ENCODE data around the gene LMF2.
"Not testable (repeated sequence)": the region's sequence is repeated elsewhere in the genome, so short reads cannot be mapped to it uniquely, and the experiment has no call there.

Gene LMF2

DNA sequence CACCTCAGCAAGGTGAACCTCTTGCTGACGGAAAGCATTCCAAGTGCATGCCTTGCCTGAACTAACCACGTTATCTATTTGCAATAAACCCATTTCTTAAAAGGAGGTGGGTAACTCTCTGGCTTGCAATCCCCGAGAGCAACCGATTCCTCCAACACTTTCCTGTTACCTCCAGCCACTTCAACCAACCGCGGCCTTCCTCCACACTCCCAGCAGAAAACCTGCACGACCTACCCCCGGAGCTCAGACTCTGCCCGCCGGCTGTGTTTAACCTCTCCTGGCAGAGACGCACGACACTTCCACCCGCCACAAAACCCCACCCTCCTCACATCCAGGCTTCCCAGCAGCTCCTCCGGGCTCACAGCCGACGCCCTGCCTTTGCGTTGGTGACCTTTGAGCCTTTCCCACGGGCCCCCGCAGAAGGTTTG, 17.2 kb upstream of the LMF2 start:
- in situ Hi-C loops (cut with HindIII; ENCODE audit: low sequenced_read_pairs), result no loop called here

- in situ Hi-C loops (cut with HindIII; ENCODE audit: low sequenced_read_pairs), result no loop called here
These were observed 16.5 kb upstream of the LMF2 start for GRCh38 chr22:50523806-50524675.

DNA sequence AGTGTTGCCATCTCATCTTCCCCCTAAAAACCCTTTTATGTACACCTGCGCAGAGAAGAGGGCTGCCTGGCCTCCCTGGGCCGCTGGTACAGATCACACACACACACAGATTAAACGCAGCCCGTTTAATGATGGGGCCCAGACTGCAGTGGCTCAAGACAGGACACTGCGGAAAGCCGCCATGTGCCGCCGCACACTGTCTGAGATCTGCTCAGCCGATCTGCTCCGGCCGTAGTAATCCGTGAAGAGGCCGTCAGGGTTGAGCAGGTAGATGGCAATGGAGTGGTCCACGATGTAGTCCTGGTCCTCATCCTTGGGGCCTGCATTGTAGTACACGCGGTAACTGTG, 15.9 kb upstream of the LMF2 start:
- in situ Hi-C loops (cut with HindIII; ENCODE audit: low sequenced_read_pairs), result no loop called here

DNA sequence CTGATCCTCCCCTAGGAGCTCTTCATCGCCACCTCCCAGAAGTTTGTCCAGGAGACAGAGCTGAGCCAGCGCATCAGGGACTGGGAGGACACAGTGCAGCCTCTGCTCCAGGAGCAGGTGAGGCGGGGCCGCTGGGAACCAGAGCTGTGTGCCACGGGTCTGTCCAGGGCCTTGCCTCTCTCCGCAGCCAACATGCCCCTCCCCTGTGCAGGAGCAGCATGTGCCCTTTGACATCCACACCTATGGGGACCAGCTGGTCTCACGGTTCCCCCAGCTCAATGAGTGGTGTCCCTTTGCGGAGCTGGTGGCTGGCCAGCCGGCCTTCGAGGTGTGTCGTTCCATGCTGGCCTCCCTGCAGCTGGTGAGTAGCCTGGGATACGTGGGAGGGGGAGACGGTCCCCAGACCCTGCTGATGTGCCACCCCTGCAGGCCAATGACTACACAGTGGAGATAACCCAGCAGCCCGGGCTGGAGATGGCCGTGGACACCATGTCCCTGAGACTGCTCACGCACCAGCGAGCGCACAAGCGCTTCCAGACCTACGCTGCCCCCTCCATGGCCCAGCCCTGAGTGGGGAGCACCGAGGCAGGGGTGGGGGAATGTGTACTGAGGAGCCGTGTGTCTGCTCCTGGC, 15.4 kb upstream of the LMF2 start:
- in situ Hi-C loops (cut with HindIII; ENCODE audit: low sequenced_read_pairs), result no loop called here

DNA sequence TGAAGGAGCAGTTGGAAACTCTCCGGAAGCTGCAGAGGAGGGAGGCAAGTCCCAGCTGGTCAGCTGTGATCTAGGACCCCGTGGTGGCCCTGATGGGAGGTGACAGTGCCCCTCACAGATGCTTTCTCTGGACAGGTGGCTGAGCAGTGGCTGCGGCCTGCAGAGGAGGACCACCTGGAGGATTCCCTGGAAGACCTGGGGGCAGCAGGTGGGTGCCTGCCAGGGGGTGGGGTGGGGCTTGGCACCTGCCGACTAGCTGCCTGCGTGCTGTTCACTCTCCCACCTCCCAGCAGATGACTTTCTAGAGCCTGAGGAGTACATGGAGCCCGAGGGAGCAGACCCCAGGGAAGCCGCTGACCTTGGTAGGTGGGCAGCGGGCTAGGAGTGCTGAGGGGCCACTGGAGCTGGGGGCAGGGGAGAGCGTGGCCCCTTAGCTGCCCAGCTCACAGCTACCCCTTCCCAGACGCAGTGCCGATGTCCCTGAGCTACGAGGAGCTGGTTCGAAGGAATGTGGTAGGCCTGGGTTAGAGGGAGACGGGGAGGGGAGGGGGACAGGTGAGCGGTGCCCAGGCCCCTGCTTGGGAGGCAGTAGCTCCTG, 14.8 kb upstream of the LMF2 start:
- in situ Hi-C loops (cut with HindIII; ENCODE audit: low sequenced_read_pairs), result no loop called here

DNA sequence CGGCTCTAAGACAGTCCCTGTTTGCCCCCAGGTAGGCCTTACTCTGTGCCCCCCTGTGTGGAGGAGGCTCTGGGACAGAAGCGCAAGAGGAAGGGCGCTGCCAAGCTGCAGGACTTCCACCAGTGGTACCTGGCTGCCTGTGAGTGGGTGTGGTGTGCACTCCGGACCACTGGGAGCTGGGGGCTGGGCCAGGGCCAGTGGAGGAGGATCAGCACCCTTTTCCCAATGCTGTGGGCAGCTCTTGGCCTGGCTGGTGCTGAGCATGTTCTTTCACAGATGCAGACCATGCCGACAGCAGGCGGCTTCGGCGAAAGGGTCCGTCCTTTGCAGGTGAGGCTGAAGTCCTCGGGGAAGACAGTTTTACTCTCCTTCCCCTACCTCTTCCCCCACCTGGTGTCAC, 14.2 kb upstream of the LMF2 start:
- in situ Hi-C loops (cut with HindIII; ENCODE audit: low sequenced_read_pairs), result no loop called here

DNA sequence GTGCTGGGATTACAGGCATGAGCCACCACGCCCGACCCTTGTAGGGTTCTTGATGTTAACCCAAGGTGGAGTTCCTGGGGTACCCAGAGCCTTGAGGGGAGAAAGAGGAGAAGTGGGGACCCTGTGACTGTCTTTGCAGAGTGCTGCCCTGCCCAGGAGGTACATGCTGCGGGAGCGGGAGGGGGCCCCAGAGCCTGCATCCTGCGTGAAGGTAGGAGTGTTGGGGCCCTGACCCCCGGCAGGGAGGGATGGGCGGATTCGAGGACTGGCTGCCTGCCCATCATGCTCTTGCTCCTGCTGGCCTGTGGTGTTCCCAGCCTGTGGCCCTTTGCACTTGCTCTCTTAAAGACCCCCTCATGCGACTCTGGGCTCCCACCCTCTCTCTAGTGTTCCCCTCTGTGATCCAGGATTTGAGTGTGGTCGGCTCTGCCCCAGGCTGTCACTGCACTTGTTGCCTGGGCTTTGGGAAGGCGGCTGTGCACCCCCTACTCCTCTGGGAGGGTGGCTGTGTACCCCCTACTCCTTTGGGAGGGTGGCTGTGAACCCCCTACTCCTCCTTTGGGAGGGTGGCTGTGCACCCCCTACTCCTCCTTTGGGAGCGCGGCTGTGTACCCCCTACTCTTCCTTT, 13.4 kb upstream of the LMF2 start:
- in situ Hi-C loops (cut with HindIII; ENCODE audit: low sequenced_read_pairs), result no loop called here

- in situ Hi-C loops (cut with HindIII; ENCODE audit: low sequenced_read_pairs), result not testable (repeated sequence)
These were observed 12.7 kb upstream of the LMF2 start for GRCh38 chr22:50520184-50520583.

DNA sequence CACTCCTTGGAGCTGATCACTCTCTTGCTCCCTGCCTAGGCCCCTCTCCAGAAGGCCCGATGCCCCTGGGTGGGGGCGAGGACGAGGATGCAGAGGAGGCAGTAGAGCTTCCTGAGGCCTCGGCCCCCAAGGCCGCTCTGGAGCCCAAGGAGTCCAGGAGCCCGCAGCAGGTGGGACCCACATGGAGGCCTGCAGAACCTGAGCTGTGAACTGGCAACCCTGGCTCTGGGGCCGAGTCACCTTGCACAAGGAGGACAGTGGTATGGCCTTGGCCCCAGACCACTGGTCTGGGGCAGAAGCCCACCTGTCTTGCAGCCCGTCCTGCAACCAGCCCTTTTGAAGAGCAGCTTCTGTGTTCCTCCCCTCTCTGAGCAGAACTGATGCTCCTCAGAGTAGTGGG, 11.6 kb upstream of the LMF2 start:
- in situ Hi-C loops (cut with HindIII; ENCODE audit: low sequenced_read_pairs), result no loop called here

DNA sequence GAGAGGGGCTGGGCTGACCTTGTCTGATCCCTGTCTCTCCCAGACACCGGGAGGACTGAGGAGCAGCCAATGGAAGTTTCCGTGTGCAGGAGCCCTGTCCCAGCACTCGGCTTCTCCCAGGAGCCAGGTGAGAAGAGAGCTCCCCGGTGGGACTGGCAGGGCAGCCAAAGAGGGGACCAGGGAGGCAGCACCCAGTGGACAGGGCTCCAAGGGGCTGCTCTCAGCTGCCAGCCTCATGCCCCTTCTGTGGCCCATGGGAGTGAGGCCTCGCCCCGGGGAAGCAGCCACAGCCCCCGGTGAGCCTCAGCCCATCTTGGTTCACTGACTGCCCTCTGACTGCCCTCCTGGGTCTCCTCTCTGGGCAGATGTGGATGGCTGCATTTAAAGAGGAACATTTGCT, 11.1 kb upstream of the LMF2 start:
- in situ Hi-C loops (cut with HindIII; ENCODE audit: low sequenced_read_pairs), result no loop called here

DNA sequence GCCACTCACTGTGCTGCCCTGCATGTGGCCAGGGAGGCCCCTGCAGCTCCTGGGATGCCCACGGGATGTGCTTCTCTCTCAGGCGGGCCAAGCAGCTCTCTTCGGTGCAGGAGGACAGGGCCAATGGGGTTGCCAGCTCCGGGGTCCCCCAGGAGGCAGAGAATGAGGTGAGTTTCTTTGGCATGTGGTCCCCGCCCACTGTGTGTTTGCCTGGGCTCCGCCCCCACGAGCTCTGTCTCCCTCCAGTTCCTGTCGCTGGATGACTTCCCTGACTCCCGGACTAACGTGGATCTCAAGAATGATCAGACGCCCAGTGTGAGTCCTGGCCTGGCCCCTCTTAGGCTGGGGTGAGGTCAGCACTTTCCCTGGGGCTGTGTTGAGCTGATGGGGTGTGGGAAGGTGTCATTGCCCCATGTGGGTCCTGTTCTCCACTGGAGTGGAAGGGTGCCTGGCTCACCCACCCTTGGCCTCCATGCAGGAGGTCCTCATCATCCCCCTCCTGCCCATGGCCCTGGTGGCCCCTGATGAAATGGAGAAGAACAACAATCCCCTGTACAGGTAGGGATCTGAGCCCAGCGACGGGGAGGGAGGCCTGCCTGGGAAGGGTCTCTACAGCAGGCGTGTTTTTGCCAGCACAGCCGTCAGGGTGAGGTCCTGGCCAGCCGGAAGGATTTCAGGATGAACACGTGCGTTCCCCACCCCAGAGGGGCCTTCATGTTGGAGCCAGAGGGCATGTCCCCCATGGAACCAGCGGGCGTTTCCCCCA, 10.2 kb upstream of the LMF2 start:
- in situ Hi-C loops (cut with HindIII; ENCODE audit: low sequenced_read_pairs), result no loop called here

GRCh38 chr22:50516891-50517290, 9.4 kb upstream of the LMF2 start:
- in situ Hi-C loops (cut with HindIII; ENCODE audit: low sequenced_read_pairs), result no loop called here

DNA sequence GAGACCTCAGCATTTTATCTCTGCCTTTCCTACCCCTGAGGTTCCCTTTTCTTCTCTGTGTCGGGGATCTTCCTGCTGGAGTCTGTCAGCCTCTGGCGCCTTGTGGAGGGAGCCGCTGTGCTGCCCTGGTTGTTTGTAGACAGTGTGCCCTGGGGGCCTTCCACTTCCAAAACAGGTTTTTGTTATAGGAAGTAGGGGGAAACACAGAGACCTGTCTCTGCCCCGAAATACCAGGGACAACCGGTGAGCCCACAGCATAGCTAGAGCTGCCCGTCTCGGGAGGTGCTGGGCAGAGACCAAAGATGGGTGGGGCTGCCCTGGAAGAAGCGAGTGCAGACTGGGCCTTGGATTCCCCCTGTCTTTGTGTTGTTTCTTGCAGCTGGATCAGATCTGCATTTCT, 8.6 kb upstream of the LMF2 start:
- in situ Hi-C loops (cut with HindIII; ENCODE audit: low sequenced_read_pairs), result no loop called here

GRCh38 chr22:50513175-50513574, 5.7 kb upstream of the LMF2 start:
- in situ Hi-C loops (cut with HindIII; ENCODE audit: low sequenced_read_pairs), result no loop called here

DNA sequence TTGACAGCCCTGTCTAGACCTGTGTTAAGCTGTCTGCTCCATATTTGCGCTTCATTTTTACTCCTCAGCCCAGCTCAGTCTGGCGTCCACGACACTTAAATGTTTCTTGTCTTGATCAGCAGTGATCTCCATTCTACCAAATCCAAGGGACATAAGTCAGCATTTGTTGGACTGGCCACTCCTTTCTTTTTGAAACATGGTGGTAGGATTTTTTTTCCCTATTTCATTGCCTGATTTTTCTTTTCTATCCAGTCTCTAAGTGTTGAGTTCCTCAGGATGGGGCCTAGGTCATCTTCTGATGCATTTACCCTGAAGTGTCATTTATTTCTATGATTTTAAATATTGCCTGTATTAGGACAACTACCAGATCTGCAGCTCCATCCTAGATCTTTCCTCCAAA, 1.4 kb upstream of the LMF2 start:
- in situ Hi-C loops (cut with HindIII; ENCODE audit: low sequenced_read_pairs), result no loop called here

DNA sequence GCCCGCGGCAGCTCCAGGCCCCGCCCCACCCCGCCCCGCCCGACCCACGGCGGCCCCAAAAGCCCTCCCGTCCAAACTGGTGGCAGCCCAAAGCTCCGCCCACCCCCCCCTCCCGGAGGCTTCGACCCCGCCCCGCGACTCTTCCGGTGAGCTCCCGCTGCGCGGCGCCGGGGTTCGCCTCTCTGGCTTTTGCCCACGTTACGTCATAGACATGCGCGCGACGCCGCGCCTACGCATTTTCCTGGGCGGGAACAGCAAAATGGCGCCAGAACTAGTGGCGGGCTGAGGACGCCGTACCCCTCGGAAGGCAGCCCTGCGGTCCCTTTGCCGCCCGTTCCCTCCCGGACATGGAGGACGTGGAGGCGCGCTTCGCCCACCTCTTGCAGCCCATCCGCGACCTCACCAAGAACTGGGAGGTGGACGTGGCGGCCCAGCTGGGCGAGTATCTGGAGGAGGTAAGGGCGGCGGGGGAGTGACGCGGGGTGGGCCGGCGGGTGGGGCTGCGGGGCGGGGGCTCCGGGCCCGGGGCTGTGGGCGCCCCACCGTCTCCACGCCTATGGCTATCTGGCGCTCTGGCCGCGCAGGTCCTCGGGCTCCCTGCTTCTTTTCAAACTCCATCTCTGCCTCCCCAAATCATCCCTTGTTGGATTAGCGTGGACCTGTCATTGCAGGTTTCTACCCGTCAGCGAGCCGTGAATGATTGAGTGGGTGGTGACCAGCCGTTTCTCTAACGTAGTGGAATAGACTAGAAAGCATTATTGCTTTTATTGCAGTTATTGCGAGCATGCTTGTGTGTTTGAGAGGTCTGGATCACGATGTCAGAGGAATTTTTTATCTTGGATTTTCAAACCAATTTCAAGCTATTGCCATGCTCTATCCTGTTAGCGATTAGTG, 736 bp upstream of the LMF2 start, which contains the start of gene NCAPH2:
Gene NCAPH2 (plus strand): TSS at position 234 of the 894 bp plus-strand sequence. CDS start 114 bp downstream, at position 348.
- in situ Hi-C loops (cut with HindIII; ENCODE audit: low sequenced_read_pairs), result no loop called here

DNA sequence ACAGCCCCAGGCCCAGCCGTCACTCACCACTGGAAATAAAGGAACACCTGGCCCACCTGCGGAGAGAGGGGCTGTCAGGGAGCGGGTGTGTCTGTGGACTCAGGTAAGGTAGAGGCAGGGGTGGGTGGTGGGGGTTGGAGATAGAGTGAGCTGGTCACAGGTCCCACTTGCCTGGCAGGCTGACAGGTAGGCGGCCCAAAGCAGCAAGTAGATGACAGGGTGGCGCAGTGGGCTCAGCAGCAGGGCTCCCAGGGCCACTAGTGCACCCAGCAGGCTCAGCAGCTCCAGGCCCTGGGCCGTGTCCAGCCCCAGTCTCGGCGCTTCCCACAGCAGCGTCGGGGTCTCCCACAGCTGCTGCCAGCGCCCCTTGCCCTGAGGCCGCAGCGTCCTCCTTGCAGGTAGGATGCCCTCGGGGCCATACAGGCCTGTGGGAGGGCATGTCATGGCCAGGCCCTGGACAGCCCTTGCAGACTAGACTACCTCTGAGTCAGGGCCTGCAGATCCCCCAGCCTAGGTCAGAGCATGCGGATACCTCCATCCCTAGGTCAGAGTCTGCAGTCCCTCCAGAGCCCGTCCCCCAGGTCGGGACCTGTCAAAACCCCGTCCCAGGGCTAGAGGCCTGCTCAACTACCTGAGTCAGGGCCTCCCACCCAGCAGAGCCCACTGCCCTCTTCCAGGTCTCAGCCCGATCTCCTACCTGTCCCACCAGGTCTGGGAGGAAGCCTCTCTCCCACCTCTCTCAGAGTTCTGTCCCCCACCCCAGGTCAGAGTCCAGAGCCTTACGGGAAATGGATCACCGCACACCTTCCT, 686 bp downstream of the LMF2 start:
- in situ Hi-C loops (cut with HindIII; ENCODE audit: low sequenced_read_pairs), result no loop called here

DNA sequence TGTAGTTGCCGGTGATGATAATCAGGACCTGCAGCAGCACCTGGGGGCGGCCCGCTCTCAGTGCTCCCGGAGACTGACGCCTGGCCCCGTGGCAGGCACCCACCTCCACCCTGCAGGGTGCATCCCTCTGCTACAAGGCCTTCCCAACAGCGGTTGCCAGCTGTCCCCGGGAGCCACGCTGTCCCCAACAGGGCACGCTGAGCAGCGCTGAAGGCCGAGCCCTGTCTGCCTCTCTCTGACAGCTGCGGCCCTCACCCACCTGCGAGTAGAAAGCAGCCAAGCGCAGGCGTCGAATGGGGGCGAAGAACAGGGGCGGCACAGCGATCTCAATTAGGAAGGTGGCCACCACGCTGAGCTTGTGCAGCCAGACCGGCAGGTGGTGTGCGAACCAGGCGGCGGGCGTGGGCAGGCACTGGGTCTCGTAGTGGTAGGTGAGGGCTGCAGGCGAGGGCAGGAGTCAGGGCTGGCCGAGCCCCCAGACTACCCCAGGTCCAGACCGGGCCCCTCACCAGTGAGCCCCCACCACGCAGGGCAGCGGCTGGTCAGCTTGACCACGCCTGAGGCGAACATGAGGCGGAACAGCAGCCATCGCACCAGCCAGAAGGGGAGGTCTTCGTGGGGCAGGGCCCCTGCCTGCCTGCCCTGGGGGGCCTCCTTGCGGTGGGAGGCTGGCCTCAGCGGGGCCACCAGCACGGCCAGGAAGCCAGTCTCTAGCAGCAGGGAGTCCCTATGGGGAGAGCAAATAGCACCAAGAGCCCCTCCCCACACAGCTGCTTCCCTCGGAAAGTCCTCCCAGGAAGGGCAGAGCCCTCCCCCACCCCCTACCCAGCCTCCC, 1.5 kb downstream of the LMF2 start:
- in situ Hi-C loops (cut with HindIII; ENCODE audit: low sequenced_read_pairs), result no loop called here

Measured in DLD1 (cell line).